GM06990 (cell line): ENCODE measurements around the gene BTBD17.

ENCODE experiments used
- DNase-seq: peaks from one replicate; pipeline ENCODE4 v3.0.0-alpha.2; 2011; ENCODE audit not compliant: insufficient read length; ENCODE audit errors: extremely low read depth
- H3K27me3 ChIP-seq: replicated peaks from 2 replicates; pipeline ENCODE4 v1.6.0; 2011; ENCODE audit warnings: low read length; ENCODE audit not compliant: control insufficient read depth, insufficient read depth
- H3K36me3 ChIP-seq: 2 replicates; pipeline ENCODE4 v1.5.1; 2011; ENCODE audit warnings: low read length; ENCODE audit not compliant: control insufficient read depth, insufficient read depth
- H3K4me3 ChIP-seq: replicated peaks from 2 replicates; pipeline ENCODE4 v1.5.1; 2011; ENCODE audit warnings: low read depth, mild to moderate bottlenecking, control low read depth, low read length
- CTCF ChIP-seq: IDR thresholded peaks from 2 replicates; pipeline ENCODE4 v1.5.1; 2011; ENCODE audit warnings: low read length, control low read depth, mild to moderate bottlenecking, inconsistent platforms; ENCODE audit not compliant: insufficient read depth, poor library complexity, severe bottlenecking

The BTBD17 gene

GRCh38 chr17:74394275-74394950, 32.7 kb upstream of the BTBD17 start:
- no peak for DNase-seq

GRCh38 chr17:74393346-74393942, 31.8 kb upstream of the BTBD17 start:
- DNase-seq: no peak
- no peak for TF ChIP-seq CTCF

More at GRCh38 chr17:74394275-74394950, 32.7 kb upstream of the BTBD17 start:
- H3K27me3 ChIP-seq: no peaks in the 10 kb centered on the region
- H3K4me3 ChIP-seq: no peak overlapping the region
- TF ChIP-seq CTCF: no peak
- H3K36me3 ChIP-seq: no peaks in the 10 kb centered on the region

GRCh38 chr17:74392848-74393247, 31.2 kb upstream of the BTBD17 start:
- DNase-seq: no peak
- Histone ChIP-seq H3K27me3 (no peaks in the 10 kb centered on the region), H3K4me3 (no peak overlapping the region), H3K36me3 (no peaks in the 10 kb centered on the region)
- no peak for TF ChIP-seq CTCF

More at GRCh38 chr17:74393346-74393942, 31.8 kb upstream of the BTBD17 start:
- Histone ChIP-seq H3K4me3 (no peak overlapping the region), H3K36me3 (no peaks in the 10 kb centered on the region), H3K27me3 (no peaks in the 10 kb centered on the region)

- Histone ChIP-seq H3K36me3 (no peaks in the 10 kb centered on the region), H3K4me3 (no peak overlapping the region), H3K27me3 (no peaks in the 10 kb centered on the region; the same call in 1 of the 2 replicates)
- no peak for TF ChIP-seq CTCF
- no peak for DNase-seq
Observed at GRCh38 chr17:74391771-74392170, 30.1 kb upstream of the BTBD17 start.

GRCh38 chr17:74390680-74391653, 29.3 kb upstream of the BTBD17 start:
- Histone ChIP-seq H3K27me3 (no peaks in the 10 kb centered on the region; the same call in 1 of the 2 replicates), H3K4me3 (no peak overlapping the region), H3K36me3 (no peaks in the 10 kb centered on the region)
- DNase-seq: no peak
- TF ChIP-seq CTCF: no peak
